ENCODE results near the gene IL17RE.

DNA sequence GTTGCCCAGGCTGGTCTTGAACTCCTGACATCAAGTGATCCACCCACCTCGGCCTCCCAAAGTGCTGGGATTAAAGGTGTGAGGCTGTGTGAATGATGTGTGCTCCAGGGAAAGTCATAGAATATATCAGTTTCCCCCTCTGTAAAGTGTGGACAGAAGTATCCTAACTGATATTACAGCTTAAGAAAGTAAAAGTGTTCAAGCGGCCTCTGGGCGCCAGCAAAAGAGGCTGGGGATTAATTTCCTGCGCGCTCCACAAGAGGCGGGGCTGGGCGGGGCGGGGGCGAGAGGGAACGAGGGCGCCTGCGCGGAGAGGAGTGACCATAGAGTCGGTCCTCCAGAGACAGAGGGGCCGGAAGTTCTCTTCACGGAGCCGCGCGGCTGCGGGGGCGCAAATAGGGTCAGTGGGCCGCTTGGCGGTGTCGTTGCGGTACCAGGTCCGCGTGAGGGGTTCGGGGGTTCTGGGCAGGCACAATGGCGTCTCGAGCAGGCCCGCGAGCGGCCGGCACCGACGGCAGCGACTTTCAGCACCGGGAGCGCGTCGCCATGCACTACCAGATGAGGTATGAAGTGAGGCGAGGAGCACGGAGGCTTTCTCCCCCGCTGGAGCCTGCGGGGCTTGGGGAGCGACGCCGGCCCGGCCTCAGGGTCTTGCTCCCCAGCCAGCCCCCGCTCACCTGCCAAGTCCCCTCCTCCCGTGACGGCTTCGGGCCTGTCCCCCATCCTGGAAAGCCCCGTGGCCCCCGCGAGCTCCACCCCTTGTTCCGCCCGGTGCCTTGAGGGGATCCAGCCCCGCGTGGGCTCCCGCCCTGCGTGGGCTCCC lies 12.2 kb upstream of the IL17RE start, which contains the start of gene JAGN1:
- TF ChIP-seq, protein P1, sequence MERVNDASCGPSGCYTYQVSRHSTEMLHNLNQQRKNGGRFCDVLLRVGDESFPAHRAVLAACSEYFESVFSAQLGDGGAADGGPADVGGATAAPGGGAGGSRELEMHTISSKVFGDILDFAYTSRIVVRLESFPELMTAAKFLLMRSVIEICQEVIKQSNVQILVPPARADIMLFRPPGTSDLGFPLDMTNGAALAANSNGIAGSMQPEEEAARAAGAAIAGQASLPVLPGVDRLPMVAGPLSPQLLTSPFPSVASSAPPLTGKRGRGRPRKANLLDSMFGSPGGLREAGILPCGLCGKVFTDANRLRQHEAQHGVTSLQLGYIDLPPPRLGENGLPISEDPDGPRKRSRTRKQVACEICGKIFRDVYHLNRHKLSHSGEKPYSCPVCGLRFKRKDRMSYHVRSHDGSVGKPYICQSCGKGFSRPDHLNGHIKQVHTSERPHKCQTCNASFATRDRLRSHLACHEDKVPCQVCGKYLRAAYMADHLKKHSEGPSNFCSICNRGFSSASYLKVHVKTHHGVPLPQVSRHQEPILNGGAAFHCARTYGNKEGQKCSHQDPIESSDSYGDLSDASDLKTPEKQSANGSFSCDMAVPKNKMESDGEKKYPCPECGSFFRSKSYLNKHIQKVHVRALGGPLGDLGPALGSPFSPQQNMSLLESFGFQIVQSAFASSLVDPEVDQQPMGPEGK (CRISPR knock-in tag; IDR thresholded peaks at IDR 0.05; ENCODE audit: borderline replicate concordance) = no peak
- TF ChIP-seq GLIS3 (CRISPR knock-in tag; IDR thresholded peaks at IDR 0.05) (no peak), BACH2 (CRISPR knock-in tag; IDR thresholded peaks at IDR 0.05; ENCODE audit: borderline replicate concordance) (no peak), TCF4 (CRISPR knock-in tag; IDR thresholded peaks at IDR 0.05; ENCODE audit: borderline replicate concordance) (no peak), RARB (CRISPR knock-in tag; IDR thresholded peaks at IDR 0.05) (no peak), ISL1 (CRISPR knock-in tag; IDR thresholded peaks at IDR 0.05) (no peak), ARNTL (CRISPR knock-in tag; IDR thresholded peaks at IDR 0.05; ENCODE audit: borderline replicate concordance, low read depth) (no peak), ZFP30 (CRISPR knock-in tag; IDR thresholded peaks at IDR 0.05) (no peak), CSDC2 (CRISPR knock-in tag; IDR thresholded peaks at IDR 0.05) (no peak), ZNF565 (CRISPR knock-in tag; conservative IDR thresholded peaks at IDR 0.05; ENCODE audit: low read depth) (no peak), SNAI2 (CRISPR knock-in tag; IDR thresholded peaks at IDR 0.05) (no peak), TSHZ2 (CRISPR knock-in tag; IDR thresholded peaks at IDR 0.05) (no peak), ZNF70 (CRISPR knock-in tag; IDR thresholded peaks at IDR 0.05) (no peak)
